Measurements from ENCODE around the gene PRKAA2.

Gene PRKAA2

GRCh38 chr1:56754708-56755479, 109.8 kb downstream of the PRKAA2 start:
- TF ChIP-seq CTCF (IDR thresholded peaks at IDR 0.05; ENCODE audit: low read depth, low read length), result no peak
- DNase-seq (ENCODE audit: extremely low read depth, low read depth), result no peak

GRCh38 chr1:56755911-56756310, 110.8 kb downstream of the PRKAA2 start:
- TF ChIP-seq CTCF (IDR thresholded peaks at IDR 0.05; ENCODE audit: low read depth, low read length), result no peak
- no peak for DNase-seq (ENCODE audit: extremely low read depth, low read depth)

GRCh38 chr1:56758135-56758534, 113.0 kb downstream of the PRKAA2 start:
- no peak for DNase-seq (ENCODE audit: extremely low read depth, low read depth)
- TF ChIP-seq CTCF (IDR thresholded peaks at IDR 0.05; ENCODE audit: low read depth, low read length), result no peak

GRCh38 chr1:56758794-56759193, 113.7 kb downstream of the PRKAA2 start:
- DNase-seq (ENCODE audit: extremely low read depth, low read depth), result no peak

More at GRCh38 chr1:56758794-56759193, 113.7 kb downstream of the PRKAA2 start:
- no peak for TF ChIP-seq CTCF (IDR thresholded peaks at IDR 0.05; ENCODE audit: low read depth, low read length)
